Measurements from ENCODE around the gene ZCCHC2. TPM values are rescaled to one million over a fixed set of nuclear protein-coding genes. Genes with fewer than 3 reads are reported as not detected.

The ZCCHC2 gene
- total and polyA plus RNA-seq, 9 of the 15 experiments (the other 6 are each of a cell fraction or from before 2014, with no cell fraction given): 1.0 to 9.2 (median 6.0) TPM

DNA sequence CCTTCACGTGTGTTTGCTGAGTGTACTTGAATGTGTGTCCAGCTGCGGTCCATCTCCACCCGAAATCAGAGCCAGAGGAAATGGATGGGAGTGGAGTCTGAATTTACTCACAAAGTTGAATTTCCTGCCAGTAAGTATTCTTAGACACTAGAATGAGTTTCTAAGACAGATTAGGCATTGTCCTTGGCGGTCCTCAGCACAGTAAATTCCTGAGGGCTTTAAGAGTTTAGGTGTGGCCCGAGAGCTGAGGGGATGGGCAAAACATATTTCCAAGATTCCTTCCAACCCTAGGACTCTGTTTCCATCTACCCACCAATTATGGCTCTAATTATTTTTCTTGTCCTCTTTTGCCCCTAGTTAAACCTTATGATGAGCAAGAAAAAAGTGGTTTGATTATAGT is 102.2 kb downstream of the ZCCHC2 start:
- POLR2A ChIA-PET: interaction anchor here (0.7 kb wide), 1 partner anchor 38 kb away, joined by 3 read pairs; no protein-coding TSS in a partner anchor
- no peaks in the 10 kb centered on the region for H3K9me1 ChIP-seq (ENCODE audit: control insufficient read depth, insufficient read depth, low read length)
- no peaks in the 10 kb centered on the region; a peak in 1 of 5 replicates for H3K4me1 ChIP-seq (replicated peaks in 1 of 2; ENCODE audit: control insufficient read depth in 2 of 2, insufficient read depth in 2 of 2, low read length in 2 of 2)
- no TSS peak for BruUV-seq (replicated peaks)
- in situ Hi-C loops (cut with MboI): no loop called here
- H3K27ac ChIP-seq (ENCODE audit: extremely low read depth, low read depth, low read length): no peak overlapping the region
- intact Hi-C loops (cut with micrococcal nuclease): no loop called here
- 14% methylated on average over 5 of the region's 5 CpGs for WGBS (ENCODE audit: insufficient coverage, low coverage, missing lambda C conversion rate)
- H3K9me3 ChIP-seq (replicated peaks; ENCODE audit: control insufficient read depth, insufficient read depth, low read depth, low read length): no peaks in the 10 kb centered on the region
- H3K79me2 ChIP-seq (ENCODE audit: control insufficient read depth, insufficient read depth, low read length): no peaks in the 10 kb centered on the region
- H3K9ac ChIP-seq (ENCODE audit: insufficient read depth in 1 of 2, low read depth in 2 of 2, low read length in 2 of 2): no peak overlapping the region
- no peaks in the 10 kb centered on the region for H4K20me1 ChIP-seq (replicated peaks; ENCODE audit: control insufficient read depth, insufficient read depth, low read length)
- H3K4me2 ChIP-seq (ENCODE audit: insufficient read depth, low read length): no peak overlapping the region
- CTCF ChIA-PET (ENCODE audit: low intra/inter-chr PET ratio): no interaction called here
- no peaks in the 10 kb centered on the region for H3K36me3 ChIP-seq (ENCODE audit: control insufficient read depth, insufficient read depth, low read length)
- no peak for DNase-seq (ENCODE audit: extremely low read depth in 1 of 4, low spot score in 3 of 4)
- H3K27me3 ChIP-seq (ENCODE audit: control insufficient read depth in 2 of 2, insufficient read depth in 2 of 2, low read length in 2 of 2): no peaks in the 10 kb centered on the region
- FAIRE-seq: no peak
- ATAC-seq: no peak
- H2AFZ ChIP-seq (ENCODE audit: low read depth, low read length): no peak overlapping the region
- H3K4me3 ChIP-seq: no peak overlapping the region
- TF ChIP-seq KDM5B (IDR thresholded peaks at IDR 0.05; ENCODE audit: insufficient replicate concordance, low read depth, low read length) (no peak), ATF1 (CRISPR knock-in tag; IDR thresholded peaks at IDR 0.05) (no peak), ATF1 (tag; IDR thresholded peaks at IDR 0.05) (no peak), RFX7 (CRISPR knock-in tag; IDR thresholded peaks at IDR 0.05) (no peak), SMARCE1 (IDR thresholded peaks at IDR 0.05) (no peak), FOXP1 (CRISPR knock-in tag; IDR thresholded peaks at IDR 0.05) (no peak), SOX6 (IDR thresholded peaks at IDR 0.05) (no peak), GATA2 (CRISPR knock-in tag; IDR thresholded peaks at IDR 0.05) (no peak), ZNF583 (CRISPR knock-in tag; IDR thresholded peaks at IDR 0.05) (no peak), ARHGAP35 (IDR thresholded peaks at IDR 0.05; ENCODE audit: partially characterized antibody) (no peak), TAF15 (IDR thresholded peaks at IDR 0.05; ENCODE audit: low read depth, low read length) (no peak)
- TF ChIP-seq, protein P1, sequence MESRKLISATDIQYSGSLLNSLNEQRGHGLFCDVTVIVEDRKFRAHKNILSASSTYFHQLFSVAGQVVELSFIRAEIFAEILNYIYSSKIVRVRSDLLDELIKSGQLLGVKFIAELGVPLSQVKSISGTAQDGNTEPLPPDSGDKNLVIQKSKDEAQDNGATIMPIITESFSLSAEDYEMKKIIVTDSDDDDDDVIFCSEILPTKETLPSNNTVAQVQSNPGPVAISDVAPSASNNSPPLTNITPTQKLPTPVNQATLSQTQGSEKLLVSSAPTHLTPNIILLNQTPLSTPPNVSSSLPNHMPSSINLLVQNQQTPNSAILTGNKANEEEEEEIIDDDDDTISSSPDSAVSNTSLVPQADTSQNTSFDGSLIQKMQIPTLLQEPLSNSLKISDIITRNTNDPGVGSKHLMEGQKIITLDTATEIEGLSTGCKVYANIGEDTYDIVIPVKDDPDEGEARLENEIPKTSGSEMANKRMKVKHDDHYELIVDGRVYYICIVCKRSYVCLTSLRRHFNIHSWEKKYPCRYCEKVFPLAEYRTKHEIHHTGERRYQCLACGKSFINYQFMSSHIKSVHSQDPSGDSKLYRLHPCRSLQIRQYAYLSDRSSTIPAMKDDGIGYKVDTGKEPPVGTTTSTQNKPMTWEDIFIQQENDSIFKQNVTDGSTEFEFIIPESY (CRISPR knock-in tag; IDR thresholded peaks at IDR 0.05): no peak
- TF ChIP-seq, protein P2, sequence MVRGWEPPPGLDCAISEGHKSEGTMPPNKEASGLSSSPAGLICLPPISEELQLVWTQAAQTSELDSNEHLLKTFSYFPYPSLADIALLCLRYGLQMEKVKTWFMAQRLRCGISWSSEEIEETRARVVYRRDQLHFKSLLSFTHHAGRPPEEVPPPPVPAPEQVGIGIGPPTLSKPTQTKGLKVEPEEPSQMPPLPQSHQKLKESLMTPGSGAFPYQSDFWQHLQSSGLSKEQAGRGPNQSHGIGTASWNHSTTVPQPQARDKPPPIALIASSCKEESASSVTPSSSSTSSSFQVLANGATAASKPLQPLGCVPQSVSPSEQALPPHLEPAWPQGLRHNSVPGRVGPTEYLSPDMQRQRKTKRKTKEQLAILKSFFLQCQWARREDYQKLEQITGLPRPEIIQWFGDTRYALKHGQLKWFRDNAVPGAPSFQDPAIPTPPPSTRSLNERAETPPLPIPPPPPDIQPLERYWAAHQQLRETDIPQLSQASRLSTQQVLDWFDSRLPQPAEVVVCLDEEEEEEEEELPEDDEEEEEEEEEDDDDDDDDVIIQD (CRISPR knock-in tag; IDR thresholded peaks at IDR 0.05): no peak
- TF ChIP-seq, protein P3, sequence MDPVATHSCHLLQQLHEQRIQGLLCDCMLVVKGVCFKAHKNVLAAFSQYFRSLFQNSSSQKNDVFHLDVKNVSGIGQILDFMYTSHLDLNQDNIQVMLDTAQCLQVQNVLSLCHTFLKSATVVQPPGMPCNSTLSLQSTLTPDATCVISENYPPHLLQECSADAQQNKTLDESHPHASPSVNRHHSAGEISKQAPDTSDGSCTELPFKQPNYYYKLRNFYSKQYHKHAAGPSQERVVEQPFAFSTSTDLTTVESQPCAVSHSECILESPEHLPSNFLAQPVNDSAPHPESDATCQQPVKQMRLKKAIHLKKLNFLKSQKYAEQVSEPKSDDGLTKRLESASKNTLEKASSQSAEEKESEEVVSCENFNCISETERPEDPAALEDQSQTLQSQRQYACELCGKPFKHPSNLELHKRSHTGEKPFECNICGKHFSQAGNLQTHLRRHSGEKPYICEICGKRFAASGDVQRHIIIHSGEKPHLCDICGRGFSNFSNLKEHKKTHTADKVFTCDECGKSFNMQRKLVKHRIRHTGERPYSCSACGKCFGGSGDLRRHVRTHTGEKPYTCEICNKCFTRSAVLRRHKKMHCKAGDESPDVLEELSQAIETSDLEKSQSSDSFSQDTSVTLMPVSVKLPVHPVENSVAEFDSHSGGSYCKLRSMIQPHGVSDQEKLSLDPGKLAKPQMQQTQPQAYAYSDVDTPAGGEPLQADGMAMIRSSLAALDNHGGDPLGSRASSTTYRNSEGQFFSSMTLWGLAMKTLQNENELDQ (CRISPR knock-in tag; IDR thresholded peaks at IDR 0.05; ENCODE audit: borderline replicate concordance): no peak
- TF ChIP-seq, protein P4, sequence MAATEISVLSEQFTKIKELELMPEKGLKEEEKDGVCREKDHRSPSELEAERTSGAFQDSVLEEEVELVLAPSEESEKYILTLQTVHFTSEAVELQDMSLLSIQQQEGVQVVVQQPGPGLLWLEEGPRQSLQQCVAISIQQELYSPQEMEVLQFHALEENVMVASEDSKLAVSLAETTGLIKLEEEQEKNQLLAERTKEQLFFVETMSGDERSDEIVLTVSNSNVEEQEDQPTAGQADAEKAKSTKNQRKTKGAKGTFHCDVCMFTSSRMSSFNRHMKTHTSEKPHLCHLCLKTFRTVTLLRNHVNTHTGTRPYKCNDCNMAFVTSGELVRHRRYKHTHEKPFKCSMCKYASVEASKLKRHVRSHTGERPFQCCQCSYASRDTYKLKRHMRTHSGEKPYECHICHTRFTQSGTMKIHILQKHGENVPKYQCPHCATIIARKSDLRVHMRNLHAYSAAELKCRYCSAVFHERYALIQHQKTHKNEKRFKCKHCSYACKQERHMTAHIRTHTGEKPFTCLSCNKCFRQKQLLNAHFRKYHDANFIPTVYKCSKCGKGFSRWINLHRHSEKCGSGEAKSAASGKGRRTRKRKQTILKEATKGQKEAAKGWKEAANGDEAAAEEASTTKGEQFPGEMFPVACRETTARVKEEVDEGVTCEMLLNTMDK (IDR thresholded peaks at IDR 0.05; ENCODE audit: borderline replicate concordance, insufficient read depth, low read depth, low read length, poor library complexity, severe bottlenecking): no peak
- TF ChIP-seq, protein P5, sequence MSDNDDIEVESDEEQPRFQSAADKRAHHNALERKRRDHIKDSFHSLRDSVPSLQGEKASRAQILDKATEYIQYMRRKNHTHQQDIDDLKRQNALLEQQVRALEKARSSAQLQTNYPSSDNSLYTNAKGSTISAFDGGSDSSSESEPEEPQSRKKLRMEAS (CRISPR knock-in tag; IDR thresholded peaks at IDR 0.05): no peak

All from K562 (cell line).